GM12891 (cell line): ENCODE data around the gene HMG20B.

Experiments used
- DNase-seq: peaks from one replicate; pipeline ENCODE4 v3.0.0; 2011; ENCODE audit warnings: low spot score; ENCODE audit not compliant: insufficient read length
- FAIRE-seq: peaks from 2 replicates; lab custom pipeline; 2011; peaks lifted over from hg19 to GRCh38; lab: Jason Lieb, UNC
- PAX5 ChIP-seq: IDR thresholded peaks from 2 replicates; pipeline ENCODE4 v1.6.1; 2011; ENCODE audit warnings: low read length, moderate library complexity, mild to moderate bottlenecking; ENCODE audit not compliant: insufficient read depth, severe bottlenecking
- POLR2A ChIP-seq: IDR thresholded peaks from 2 replicates; pipeline ENCODE4 v1.6.1; 2011; ENCODE audit warnings: low read depth, low read length, control low read depth
- POLR2AphosphoS5 ChIP-seq: IDR thresholded peaks from 2 replicates; pipeline ENCODE4 v1.6.1; 2011; ENCODE audit warnings: low read depth, low read length, control low read depth
- POU2F2 ChIP-seq: IDR thresholded peaks from 2 replicates; pipeline ENCODE4 v1.6.1; 2011; ENCODE audit warnings: low read depth, mild to moderate bottlenecking, control low read depth, low read length, moderate library complexity
- SPI1 ChIP-seq: IDR thresholded peaks from 2 replicates; pipeline ENCODE4 v1.6.1; 2011; ENCODE audit warnings: low read depth, low read length, control low read depth
- TAF1 ChIP-seq: IDR thresholded peaks from 2 replicates; pipeline ENCODE4 v1.6.1; 2011; ENCODE audit warnings: low read depth, low read length, control low read depth

HMG20B gene

GRCh38 chr19:3612330-3612729, 39.6 kb downstream of the HMG20B start:
- TF ChIP-seq POU2F2 (no peak), POLR2AphosphoS5 (no peak), TAF1 (no peak), PAX5 (no peak), SPI1 (no peak), POLR2A (no peak)
- DNase-seq (no peak), FAIRE-seq (no peak)

DNA sequence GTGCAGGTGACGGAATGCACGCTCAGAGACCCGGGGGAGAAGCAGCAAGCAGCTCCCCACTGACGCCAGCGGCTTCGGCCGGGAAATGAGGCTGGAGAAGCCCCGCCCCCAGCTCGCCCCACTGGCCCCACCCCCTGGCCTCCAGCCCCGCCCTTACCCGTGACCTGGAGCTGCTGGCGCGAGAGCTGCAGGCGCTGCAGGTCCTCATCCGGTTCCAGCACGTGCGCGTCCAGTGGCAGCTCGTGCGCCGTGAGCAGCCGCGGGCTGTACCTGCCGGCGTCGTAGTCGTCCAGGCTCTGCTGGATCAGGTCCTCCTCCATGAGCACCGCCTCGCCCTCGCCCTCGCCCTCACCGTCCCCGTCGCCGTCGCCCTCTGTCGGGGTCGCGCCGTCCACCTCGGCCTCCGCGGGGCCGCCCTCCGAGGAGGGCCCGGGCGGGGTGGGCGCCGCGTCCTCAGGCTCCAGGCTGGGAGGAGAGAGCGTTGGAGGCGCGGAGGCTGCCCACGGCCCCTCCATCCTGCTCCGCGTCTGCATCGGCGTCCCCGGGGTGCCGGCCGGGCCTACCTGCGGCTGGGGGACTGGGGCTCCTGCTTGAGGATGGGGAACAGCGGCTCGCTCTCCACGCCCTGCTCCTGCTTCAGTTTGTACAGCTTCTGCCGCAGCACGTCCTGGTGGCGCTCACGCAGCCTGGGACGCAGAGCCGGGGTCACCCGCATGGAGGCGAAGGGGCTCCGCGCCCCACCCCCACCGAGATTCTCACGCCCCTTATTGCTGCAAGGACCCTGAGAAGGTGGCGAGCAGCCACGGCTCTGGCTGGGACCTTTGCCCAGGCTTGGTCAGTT, 40.4 kb downstream of the HMG20B start:
- DNase-seq = no peak
- FAIRE-seq = no peak
- TF ChIP-seq PAX5 (no peak), SPI1 (no peak), TAF1 (no peak), POLR2AphosphoS5 (no peak), POU2F2 (no peak), POLR2A (no peak)

DNA sequence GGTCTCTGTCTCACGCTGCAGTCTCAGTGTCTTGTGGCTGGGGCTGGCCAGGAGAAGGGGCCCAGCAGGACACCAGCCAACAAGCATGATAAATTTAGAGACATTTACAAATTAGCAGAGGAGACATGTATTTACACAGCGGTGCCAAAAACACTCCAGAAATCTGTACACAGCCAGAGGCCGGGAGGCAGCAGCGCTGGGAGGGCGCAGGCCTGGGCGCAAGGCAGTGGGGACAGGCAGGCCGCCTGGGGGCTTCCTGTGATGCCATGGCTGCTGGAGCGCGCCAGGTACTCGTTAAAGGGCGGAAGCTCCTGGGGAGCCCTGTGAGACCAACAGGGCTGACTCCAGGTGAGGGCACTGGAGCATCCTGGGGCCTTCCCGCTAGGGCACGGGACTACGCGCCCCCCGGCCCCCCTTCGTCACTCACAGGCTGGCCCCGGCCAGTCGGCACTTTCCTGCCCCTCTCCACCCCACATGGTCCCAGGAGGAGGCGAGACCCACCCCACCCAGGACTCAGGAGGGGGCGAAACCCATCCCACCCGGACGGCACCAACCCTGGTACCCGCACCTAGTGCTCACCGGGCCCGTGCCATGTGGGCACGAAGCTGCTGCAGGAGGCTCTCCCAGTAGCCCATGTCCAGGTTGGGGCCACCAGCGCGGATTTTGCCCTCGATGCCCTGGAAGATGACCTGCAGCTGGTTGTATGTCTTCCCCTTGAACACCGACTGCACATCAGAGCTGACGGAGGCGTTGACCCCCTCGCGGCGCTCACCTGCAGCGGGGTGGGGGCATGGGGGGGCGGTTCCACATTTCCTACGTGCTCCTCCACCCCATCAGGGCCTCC, 41.3 kb downstream of the HMG20B start:
- DNase-seq (no peak), FAIRE-seq (no peak)
- no peak for TF ChIP-seq POLR2A
- TF ChIP-seq SPI1 = no peak
- no peak for TF ChIP-seq POU2F2
- TF ChIP-seq TAF1 = no peak
- TF ChIP-seq PAX5 = no peak
- TF ChIP-seq POLR2AphosphoS5 = no peak

DNA sequence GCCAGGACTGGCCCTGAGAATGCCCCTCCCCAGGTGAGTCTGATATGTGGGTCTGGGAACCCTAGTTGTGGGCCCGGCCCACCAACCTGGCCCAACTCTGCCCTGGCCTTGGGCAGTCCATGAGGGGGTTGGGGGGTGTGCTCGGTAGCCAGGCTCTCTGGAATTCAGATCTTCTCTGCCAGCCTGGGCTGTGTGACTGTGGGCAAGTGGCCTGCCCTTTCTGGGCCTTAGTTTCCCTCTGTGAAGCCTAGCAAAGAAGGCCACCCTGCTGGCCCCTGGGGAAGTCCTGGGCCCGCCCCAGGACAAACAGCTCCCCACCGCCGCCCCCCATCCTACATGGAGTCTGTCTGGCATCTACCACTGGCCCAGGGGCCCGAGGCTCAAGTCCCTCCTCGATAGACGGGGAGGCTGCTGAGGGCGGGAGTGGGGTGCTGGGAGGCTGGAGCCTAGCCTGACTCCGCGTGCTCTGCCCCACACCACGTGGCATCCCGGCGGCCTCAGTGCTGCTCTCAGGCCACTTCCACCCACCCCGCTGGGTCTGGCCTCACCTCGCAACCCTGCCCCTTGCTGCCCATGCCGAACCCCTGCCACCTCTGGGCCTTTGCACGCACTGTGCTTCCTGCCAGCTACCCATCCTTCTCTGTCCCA, 42.2 kb downstream of the HMG20B start:
- no peak for TF ChIP-seq PAX5
- no peak for TF ChIP-seq TAF1
- no peak for TF ChIP-seq SPI1
- no peak for TF ChIP-seq POLR2A
- DNase-seq (no peak), FAIRE-seq (no peak)

- TF ChIP-seq POLR2AphosphoS5 (no peak), TAF1 (no peak), PAX5 (no peak), SPI1 (no peak), POU2F2 (no peak), POLR2A (no peak)
- FAIRE-seq = no peak
- DNase-seq = no peak
Measured at GRCh38 chr19:3615524-3616135, 42.9 kb downstream of the HMG20B start.

GRCh38 chr19:3617463-3617862, 44.7 kb downstream of the HMG20B start:
- no peak for TF ChIP-seq PAX5
- FAIRE-seq = no peak

GRCh38 chr19:3618144-3618810, 45.5 kb downstream of the HMG20B start:
- FAIRE-seq (peak; percentile 76), DNase-seq (peak; percentile 99)
- no peak for TF ChIP-seq SPI1
- no peak for TF ChIP-seq POLR2AphosphoS5
- TF ChIP-seq PAX5 = no peak
- TF ChIP-seq TAF1 = no peak
- TF ChIP-seq POLR2A = no peak
- TF ChIP-seq POU2F2 = no peak

More at GRCh38 chr19:3617463-3617862, 44.7 kb downstream of the HMG20B start:
- DNase-seq = no peak

GRCh38 chr19:3618811-3619630, 46.3 kb downstream of the HMG20B start:
- no peak for FAIRE-seq
- no peak for TF ChIP-seq TAF1
- no peak for TF ChIP-seq SPI1
- TF ChIP-seq POLR2AphosphoS5 = no peak
- no peak for TF ChIP-seq PAX5
- no peak for TF ChIP-seq POU2F2
- no peak for TF ChIP-seq POLR2A

More at GRCh38 chr19:3618811-3619630, 46.3 kb downstream of the HMG20B start:
- no peak for DNase-seq
